Germinal center (tissue), 1 donor: Measurements from ENCODE around the gene C5orf22.

Experiments used
- DNase-seq: peaks from one replicate; pipeline ENCODE4 v3.0.0; 2012; ENCODE audit warnings: mixed read lengths, low spot score

C5orf22 gene

DNA sequence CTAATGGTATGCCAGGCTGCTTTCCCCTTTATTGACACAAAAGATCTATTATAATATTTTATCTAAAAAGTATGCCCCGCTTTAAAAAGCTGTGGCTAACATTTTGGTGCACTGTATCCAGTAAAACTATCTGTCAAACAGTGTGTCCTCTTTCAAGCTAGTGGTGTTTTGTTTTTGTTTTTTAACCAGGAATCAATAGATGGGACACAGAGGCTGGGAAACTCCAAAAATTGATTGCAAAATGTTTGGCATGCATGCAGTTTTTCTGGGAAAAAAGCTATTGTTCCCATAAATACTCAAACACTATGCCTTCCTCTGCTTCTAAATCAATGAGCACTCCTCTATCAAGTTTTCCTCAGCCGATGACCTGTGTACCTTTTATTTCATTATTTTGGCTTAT lies 72.5 kb downstream of the C5orf22 start:
- no peak for DNase-seq
